SK-N-SH treated with all-trans-retinoic acid at 6 μM for 48 hours (cell line): Measurements from ENCODE around the gene RHCE.

Experiments used
- BACH2 ChIP-seq: fragments of 250-450 bp; sonication (Bioruptor Pico); IDR thresholded peaks from 2 replicates; pipeline ENCODE4 v1.9.0; 2021; ENCODE audit warnings: mild to moderate bottlenecking, borderline replicate concordance
- POU6F1 ChIP-seq: fragments of 250-450 bp; sonication (Bioruptor Pico); IDR thresholded peaks from 2 replicates; pipeline ENCODE4 v1.8.0; 2021; ENCODE audit warnings: low read depth, mild to moderate bottlenecking, moderate library complexity, borderline replicate concordance
- PPARA ChIP-seq: fragments of 250-450 bp; sonication (Bioruptor Pico); IDR thresholded peaks from 2 replicates; pipeline ENCODE4 v1.5.0; 2020; ENCODE audit warnings: mild to moderate bottlenecking, borderline replicate concordance
- TOX ChIP-seq: fragments of 250-450 bp; sonication (Bioruptor Pico); IDR thresholded peaks from 2 replicates; pipeline ENCODE4 v1.8.0; 2021; ENCODE audit warnings: mild to moderate bottlenecking, moderate library complexity, borderline replicate concordance
- TSHZ2 ChIP-seq: fragments of 250-450 bp; sonication (Bioruptor Pico); IDR thresholded peaks from 2 replicates; pipeline ENCODE4 v1.5.0; 2020; ENCODE audit warnings: mild to moderate bottlenecking, moderate library complexity
- ZFP30 ChIP-seq: fragments of 450-650 bp; formaldehyde crosslinking; IDR thresholded peaks from 2 replicates; pipeline ENCODE4 v1.5.0; 2022; ENCODE audit warnings: mild to moderate bottlenecking, moderate library complexity
- ZNF565 ChIP-seq: fragments of 450-650 bp; formaldehyde crosslinking; conservative IDR thresholded peaks from 2 replicates; pipeline ENCODE4 v1.5.0; 2020; ENCODE audit warnings: low read depth, mild to moderate bottlenecking, moderate library complexity

- no peak for TF ChIP-seq TSHZ2 (CRISPR knock-in tag)
- no peak for TF ChIP-seq PPARA
- TF ChIP-seq BACH2 (CRISPR knock-in tag) = no peak
- TF ChIP-seq ZFP30 = no peak
- TF ChIP-seq ZNF565 (CRISPR knock-in tag) = no peak
- TF ChIP-seq TOX (CRISPR knock-in tag) = no peak
- no peak for TF ChIP-seq POU6F1 (CRISPR knock-in tag)
These were observed 64.2 kb downstream of the RHCE start for GRCh38 chr1:25356441-25356840.
